Glomerular visceral epithelial cell (primary cell): ENCODE results near the gene DTHD1.

Source experiments
- DNase-seq: peaks from one replicate; pipeline ENCODE4 v3.0.0-alpha.2; 2016; ENCODE audit errors: extremely low spot score

The DTHD1 gene

DNA sequence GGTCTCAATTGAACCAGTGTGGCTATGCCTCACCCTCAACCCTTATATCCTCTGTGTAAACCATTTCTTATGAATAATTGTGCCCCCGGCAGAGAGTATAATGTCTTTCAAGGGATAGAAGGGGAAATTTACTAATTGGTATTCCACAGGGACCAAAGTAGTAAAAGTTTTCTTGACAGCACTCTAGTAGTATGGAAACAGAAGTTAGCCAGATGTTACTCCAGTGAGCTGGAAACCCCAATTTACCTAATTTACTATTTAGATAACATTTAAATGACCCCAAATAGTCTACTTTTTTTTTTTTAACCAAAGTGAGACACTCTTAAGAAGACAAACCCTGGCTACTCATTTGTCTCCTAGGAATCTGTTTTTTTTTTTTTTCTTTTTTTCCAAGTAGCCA lies 32.3 kb downstream of the DTHD1 start:
- no peak for DNase-seq

DNA sequence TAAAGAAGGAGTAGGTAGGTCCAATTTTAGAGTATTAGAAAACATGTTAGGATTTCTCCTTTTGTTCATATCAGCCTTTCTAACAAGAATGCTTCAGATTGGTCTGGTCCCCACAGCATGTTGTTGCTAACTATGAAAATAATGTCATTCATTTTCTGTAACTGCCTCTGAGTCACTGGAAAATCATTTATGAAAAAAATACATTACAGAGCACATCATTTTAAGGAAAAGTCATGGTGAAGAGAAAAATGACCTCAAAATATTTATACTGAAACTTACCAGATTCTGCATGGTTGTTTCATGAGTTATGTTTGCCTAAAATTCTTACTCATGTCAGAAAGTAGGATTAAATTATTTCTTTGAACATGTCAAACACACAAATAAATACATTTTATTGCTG lies 35.2 kb downstream of the DTHD1 start:
- DNase-seq, result peak; percentile 50

DNA sequence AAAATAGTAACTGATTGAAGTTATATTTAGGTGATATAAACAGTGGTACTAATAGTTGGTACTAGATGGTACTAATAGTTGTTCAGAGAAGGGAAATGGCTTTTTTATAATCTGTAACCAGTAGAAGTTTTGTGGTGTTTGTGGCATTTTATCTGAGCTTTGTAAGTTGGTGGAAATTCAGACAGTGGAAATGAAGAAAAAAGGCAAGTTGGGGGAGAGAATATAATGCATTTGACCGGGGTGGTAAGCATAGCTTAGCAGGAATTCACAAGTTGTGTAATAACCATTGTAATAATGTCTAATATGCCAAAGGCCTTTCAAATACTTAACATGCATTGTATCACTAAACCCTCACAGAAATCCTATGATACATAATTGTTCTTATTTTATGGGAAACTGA lies 36.3 kb downstream of the DTHD1 start:
- DNase-seq, result no peak

DNA sequence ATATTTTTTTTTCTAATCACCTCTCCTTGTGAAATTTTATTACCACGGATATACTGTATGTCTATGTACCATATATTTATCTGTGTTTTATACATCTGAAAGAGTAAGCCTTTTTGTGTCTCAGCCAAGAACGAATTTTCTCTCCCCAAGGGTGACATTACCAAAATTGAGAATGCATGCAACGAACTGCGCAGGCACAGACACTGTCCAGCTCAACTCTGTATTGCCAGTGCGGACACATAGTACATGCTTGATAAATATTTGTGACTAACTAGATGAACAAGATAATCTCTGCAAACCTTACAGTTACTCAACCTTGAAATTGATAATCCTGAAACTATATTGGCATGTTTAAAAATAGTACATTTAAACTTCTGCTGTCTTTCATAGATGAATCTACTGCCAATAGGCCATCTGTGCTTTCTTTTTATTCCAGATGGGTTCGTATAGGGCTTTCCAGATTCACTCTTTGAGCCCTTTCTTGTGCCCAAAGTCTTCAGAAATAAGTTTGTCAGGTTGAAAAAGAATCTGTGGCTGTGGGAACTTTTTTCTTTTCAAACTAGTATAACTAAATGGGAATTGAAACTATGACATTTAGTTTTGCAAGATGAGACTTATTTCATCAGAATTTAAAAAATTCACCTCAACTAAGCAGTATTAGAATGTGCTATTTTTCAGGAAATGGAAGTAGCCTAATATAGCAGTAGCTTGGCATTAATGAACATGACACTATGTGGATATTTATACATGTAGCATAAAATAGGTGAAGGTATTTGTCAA lies 38.9 kb downstream of the DTHD1 start:
- DNase-seq, result no peak

DNA sequence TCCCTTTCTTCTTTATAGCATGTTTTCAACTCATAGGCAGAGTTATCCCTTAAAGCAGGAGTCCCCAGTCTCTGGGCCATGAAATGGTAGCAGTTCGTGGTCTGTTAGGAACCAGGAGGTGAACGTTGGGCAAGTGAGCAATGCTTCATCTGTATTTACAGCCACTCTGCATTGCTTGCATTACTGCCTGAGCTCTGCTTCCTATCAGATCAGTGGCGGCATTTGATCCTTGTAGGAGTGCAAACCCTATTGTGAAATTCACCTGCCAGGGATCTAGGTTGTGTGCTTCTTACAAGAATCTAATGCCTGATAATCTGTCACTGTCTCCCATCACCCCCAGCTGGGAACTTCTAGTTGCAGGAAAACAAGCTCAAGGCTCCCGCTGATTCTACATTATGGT lies 39.8 kb downstream of the DTHD1 start:
- DNase-seq, result no peak

DNA sequence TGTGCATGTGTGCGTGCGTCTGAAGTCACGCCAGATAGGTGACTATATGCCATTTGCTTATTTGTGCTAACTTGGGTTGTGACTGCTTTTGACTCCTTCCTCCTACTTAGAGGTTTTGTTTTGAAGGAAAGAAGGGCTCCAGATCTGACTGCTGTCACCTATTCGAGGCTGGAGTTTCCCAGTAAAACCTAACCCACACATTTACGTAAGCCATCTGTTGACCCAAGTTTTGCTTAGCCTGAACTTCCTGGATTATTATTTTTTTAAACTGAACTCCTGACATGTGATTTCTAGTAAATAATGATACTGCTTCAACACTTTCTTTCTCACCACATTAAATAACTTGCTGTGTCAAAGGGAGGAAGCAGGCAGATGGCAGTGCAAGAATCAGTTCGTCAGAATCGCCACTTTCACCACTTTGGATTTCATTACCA lies 41.5 kb downstream of the DTHD1 start:
- DNase-seq, result no peak

DNA sequence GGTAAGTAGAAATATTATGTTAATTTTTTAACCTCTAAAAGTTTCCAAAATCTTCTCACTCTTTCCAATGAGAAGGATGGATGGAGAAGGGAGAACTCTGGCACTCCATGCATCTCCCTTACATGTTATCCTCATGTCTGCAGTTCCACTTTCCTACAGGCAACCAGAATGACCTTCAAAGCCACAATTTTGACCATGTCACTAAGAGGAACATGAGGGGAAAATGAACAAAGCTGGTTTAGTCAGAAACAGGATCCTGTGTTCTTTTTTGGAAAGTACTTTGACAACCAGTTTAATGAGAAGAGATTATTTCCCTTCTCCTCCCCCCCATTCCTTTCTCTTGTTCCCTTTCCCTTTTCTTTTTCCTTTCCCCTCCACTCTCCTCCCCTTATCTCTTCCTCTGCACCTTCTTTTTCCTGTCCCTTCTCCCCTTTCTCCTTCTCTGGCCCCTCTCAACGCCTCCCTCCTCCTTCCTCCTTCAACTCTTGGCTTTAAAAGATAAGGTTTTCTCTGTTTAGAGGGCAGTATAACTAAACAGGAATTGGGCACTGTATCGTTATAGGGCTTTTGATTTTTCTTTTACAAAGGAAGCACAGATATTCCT lies 42.5 kb downstream of the DTHD1 start:
- no peak for DNase-seq

DNA sequence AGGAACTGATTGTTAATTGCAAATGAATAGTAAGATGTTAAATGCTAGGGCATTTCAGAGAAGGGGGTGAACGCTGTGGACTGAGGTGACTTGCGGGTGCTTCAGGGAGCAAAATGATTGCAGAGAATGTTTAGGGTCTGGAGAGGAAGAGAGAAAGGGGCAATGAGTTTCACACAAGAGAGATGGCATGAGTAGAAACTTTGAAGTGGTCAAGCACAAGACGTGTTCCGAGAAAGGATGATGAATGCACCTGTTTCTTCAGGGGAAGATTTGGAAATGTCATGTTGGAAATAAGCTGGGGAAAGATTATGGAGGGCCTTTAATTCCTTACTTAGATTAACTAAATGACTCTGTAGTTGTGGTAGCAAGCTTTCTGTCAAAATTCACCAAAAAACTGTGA lies 43.4 kb downstream of the DTHD1 start:
- DNase-seq, result no peak

DNA sequence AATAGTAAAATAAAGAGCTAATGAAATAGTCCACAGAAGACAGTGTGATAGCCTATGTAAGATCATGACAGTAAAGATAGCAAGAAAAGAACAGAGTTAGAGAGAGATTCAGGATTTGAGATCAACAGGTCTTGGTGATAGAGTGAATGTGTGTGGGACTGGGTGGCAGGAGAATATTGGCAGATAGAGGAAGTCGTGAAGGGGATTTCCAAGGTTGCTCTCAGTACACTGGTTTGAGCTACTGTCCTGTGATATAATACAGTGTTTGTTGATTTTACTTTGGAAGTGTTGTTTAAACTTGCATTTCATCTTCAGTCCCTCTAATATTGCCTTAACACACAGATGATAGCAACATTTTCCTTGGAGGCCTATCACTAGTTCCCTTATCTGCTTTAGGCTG lies 44.1 kb downstream of the DTHD1 start:
- DNase-seq, result no peak

DNA sequence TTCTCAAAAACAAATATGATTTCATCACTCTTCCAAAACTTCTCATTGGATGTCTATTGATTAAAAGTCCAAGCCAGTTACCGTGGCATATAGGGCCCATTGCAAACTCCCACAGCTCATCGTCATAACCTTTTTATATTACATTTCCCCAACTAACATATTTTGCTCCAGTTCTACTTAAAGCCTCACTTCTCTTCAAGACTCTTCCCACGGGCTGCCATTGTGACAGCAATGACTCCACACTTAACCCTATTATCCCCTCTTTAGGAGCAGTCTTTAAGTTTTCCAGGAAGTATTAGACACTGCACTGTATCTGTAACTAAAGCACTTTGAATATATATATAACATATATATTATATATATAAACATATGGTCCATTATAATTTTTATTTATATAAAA lies 44.5 kb downstream of the DTHD1 start:
- no peak for DNase-seq

DNA sequence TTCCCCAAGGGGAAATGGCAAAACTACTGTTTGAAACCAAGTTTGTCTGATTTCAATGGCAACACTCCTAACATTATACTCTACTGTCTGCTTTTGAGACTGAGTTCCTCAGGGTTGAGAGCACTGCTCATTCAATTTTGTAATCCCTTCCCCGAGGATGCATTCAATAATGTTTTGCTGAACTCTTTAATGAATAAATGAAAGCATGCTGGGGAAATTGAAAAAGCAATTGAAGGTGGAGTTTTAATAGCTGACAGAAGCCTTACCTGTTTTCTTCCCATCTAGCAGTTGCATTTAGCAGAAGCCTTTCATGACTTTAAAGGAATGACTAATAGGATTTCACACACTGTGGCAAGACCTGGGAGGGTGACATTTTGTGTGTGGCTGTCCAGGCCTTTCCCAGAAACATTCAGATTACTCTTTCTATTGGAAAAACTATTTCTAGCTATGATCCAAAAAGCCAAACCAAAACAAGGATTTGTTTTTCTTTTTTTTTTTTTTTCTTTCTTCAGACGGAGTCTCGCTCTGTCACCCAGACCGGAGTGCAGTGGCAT lies 45.1 kb downstream of the DTHD1 start:
- DNase-seq, result no peak

DNA sequence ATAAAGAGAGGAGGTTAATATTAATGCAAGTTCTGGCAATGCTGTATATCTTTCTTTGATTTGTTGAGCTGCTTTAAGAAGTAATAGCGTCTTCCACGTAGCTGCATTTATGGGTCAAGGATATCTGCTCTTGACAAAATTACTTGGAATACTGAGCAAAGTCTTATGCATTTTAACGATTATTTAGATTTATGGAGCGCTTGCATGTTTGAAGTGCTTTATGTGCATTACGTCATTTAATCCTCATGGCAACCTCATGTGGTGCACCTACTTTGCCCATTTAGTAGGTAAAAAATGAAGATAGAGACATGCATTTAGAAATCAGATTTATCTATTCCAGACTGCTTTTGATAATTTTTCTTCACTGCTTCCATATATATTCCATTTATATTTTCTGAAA lies 46.0 kb downstream of the DTHD1 start:
- DNase-seq, result no peak

DNA sequence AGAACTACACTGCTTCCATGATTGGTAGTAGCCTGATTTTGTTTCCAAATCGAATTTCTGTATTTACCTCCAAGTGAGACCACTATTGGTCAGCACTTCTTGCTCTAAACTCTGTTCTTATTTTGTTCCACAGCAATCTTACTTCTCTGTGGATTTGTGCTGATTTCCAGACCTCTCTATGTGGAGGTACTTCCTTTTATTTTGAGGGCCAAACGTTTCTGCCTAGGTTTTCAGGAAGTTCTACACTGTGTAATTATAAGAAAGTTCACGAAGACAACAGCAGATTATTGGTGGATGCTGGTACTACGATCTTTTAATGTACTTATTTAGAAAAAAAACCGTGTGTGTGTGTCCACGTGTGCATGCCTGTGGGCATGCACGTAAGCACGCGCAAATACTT lies 46.7 kb downstream of the DTHD1 start:
- no peak for DNase-seq

DNA sequence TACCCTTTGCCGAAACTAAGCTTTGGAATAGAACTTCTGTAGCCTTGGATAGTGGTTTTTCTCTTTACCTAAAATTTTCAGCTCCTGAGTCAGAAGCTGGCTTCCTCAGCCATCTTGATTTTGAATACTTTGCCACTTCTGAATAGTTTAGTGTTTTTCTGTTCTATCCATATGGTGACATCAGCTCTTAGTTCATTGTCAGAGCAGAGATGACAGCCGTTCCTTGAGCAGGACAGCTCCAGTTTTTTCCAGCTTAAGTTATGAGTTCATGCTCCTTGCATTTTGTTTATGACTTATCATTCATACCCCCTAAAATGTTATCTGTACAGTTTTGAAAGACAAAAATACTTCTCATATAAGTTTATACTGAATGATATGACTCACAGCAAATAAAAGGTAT lies 47.8 kb downstream of the DTHD1 start:
- no peak for DNase-seq

DNA sequence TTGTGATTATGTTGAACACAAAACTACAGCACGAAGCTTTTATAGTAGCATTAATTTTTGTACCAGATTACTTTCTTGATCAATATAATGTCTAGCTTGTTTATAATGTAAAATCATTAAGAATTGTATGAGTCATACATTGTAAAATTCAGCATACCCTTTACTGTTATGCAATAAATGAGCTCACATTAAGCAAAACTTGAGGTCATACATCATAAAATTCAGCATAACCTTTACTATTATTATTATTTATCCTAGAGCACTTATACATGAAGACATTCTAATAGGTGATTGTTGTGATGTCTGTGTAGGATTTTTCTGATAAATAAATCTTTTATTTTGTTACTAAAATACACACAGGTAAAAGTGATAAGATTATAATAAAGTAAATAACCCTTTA lies 49.4 kb downstream of the DTHD1 start:
- no peak for DNase-seq

DNA sequence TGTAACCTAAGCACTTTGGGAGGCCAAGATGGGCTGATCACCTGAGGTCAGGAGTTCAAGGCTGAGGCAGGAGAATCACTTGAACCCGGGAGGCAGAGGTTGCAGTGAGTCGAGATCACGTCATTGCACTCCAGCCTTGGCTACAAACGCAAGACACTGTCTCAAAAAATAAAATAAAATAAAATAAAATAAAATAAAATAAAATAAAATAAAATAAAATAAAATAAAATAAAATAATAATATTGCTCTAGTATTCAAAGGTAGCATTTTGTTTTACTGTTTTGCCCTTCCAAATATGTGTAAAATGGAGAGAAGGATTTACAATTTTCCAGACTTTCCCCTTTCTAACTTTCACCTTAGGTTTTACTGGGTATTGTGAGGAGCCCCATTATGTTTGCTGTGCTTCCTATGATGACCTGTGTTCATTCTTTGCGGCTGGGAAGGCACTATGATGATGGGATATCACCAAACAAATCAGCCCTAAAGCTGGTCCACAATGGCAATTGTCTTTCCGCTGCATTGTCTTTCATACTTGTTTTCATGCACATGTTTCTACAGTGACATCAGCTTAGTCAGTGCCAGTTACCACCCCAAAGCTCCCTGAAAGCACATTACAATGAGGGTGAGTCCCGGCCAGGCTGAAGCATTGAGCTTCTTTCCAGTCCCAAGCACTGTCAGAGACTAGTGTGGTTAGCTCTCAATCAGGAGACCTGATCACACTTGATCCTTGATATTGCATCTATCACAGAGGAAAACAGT lies 50.8 kb downstream of the DTHD1 start:
- DNase-seq, result no peak

DNA sequence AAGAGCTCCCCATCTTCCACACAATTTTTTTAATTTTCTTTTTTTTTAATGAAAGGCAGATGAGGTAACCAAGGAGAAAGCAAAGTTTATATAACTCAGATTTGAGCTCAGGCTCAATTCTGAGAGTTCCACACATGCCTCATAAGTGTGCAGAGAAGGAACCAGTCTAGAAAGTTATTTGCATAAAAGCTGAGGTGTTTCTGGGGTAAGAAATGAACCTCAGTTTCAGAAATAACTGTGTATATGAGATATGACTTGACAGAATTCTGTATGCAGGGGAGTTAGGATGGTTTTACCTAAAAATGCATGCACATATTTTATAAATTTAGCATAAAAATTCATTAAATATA lies 51.3 kb downstream of the DTHD1 start:
- no peak for DNase-seq

DNA sequence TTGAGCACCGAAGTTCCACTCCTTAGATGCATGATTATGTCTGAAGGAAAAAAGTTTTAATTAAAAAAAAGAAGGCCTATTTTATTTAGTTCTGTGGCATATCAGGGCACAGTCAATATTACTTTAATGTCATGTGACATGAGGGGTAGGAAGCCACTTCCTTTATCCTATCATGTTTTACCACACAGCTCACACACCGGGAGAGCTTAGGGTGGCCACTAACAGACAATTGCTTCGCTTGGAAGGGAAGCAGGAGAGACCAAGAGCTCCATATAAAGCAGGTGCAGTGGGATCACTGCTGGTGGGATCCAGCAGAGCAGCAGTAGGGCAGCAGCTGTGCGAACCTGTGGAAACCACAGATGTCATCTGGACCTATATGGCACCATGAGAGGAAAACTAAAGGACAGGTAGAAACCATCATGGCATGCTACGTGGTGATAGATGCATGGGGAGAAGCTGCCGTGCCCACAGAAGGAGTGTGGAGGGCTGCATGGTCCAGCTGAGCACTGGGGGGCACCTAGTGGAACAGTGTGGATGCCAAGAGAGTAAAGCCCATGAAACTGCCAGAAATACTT lies 52.0 kb downstream of the DTHD1 start:
- DNase-seq, result no peak

DNA sequence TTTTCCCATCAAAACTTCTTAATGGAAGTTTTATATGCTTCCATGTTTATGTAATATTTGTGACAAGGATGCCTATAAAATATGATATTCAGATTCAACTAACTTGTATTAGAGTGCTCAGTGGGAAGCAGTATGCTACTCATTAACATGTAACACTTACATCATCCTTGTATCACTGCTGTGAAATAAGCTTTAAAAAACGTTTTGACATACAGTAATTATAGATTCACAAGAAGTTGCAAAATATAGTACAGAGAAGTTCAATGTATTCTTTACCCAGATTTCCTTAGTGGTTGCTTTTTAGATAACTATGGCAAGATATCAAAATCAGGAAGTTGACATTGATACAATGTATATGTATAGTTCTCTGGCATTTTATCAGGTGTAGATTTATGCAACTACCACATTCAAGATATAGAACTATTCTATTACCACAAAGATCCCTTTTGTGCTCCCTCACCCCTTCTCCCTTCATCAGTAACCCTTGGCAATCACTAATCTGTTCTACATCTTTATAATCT lies 56.3 kb downstream of the DTHD1 start:
- no peak for DNase-seq

DNA sequence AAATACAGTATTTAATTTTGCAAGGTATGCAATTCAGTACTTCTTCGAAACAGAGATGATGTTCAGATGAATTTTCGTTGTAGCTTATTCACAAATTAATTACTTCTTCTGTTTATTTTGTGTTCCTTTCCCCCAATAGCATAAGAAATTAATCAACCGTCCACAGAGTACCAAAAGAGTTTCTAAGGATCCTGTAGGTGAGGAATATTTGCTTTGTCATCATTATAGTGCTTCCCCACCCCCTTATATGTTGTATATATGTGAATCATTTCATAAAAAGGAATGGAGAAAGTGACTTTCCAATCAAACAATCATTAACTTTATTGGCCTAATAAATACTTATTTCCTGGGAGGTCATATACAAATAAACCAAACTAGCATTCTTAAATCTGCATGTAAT lies 57.6 kb downstream of the DTHD1 start:
- no peak for DNase-seq

DNA sequence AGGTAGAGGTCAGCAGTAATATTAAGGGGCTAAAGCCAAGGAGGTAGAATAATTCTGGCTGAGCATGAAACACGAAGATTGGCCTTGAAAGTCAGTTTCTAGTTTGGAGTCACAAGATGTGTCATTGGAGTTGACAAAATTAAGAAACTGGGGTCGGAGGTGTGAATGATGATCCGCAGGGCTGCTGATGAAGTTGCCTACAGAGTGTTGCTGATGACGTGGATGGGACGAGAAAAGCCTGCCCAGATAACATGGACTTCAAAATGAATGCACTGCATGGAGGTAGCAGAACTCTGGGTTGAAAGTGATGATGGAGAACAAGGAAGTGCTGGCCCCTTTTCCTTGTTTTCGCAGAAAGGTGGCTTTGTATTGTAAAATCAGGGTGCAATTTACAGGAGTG lies 60.5 kb downstream of the DTHD1 start:
- DNase-seq, result no peak

DNA sequence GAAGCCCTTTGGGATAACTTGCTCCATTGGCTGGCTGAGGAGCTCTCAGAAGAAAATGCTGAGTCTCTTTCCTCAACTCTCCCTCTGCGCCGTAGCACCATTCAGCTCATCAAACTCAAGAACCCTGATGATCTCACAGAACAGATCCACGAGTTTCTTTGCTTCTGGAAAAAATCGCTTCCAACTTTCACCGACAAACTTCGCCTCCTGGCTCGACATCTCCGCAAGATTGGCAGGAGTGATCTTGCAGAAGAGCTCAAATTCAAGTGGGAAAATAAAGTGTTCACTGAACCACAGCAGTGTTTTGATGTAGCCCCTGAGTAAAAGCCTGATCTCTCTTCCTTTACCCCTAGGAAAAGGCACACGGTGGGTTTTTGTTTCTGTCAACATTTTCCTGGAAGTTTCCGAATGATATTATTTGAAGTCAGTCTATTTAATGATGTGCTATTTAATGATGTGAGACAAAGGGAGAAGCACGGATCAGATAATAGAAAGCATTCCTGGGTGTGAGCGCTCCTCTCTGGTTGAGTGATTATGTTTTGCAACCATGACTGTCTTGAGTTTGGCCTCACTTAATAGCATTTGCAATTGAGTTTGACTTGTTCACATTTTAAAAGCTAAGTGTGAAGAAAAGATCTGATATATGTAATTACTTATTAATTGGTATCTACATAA lies 62.2 kb downstream of the DTHD1 start:
- peak; percentile 17 for DNase-seq
